Nephron (organoid): Measurements from ENCODE around the gene MCRIP1.

ENCODE experiments used
- H3K27ac Mint-ChIP-seq, 3 experiments: 2 replicates each; pipeline ENCODE4 v1.8.0; 2020; ENCODE audit warnings: mixed read lengths in 3 of 3, mild to moderate bottlenecking in 2 of 3, moderate library complexity in 1 of 3
- H3K27me3 Mint-ChIP-seq: 2 replicates; pipeline ENCODE4 v1.8.0; 2021; ENCODE audit warnings: low read depth, mild to moderate bottlenecking, moderate library complexity, mixed read lengths
- H3K36me3 Mint-ChIP-seq: 2 replicates; pipeline ENCODE4 v1.8.0; 2020; ENCODE audit warnings: low read depth, mixed read lengths
- H3K4me1 Mint-ChIP-seq: 2 replicates; pipeline ENCODE4 v1.8.0; 2020; ENCODE audit warnings: mixed read lengths
- H3K4me3 Mint-ChIP-seq, 3 experiments: 2 replicates each; pipeline ENCODE4 v1.8.0; 2020; ENCODE audit warnings: mild to moderate bottlenecking in 3 of 3, mixed read lengths in 3 of 3, moderate library complexity in 2 of 3
- H3K9me3 Mint-ChIP-seq: 2 replicates; pipeline ENCODE4 v1.8.0; 2020; ENCODE audit warnings: mixed read lengths
- CTCF ChIP-seq, 3 experiments: fragments of 200-600 bp; sonication (generic); IDR thresholded peaks; one replicate each; pipeline ENCODE4 v1.5.0; 2021; ENCODE audit warnings: antibody characterized with exemption in 3 of 3; ENCODE audit not compliant: unreplicated experiment in 3 of 3

MCRIP1 gene

GRCh38 chr17:81792675-81793615 is 40.1 kb downstream of the MCRIP1 start:
- no peak overlapping the region for H3K4me3 Mint-ChIP-seq
- no peaks in the 10 kb centered on the region for H3K4me1 Mint-ChIP-seq
- no peak overlapping the region for H3K27ac Mint-ChIP-seq
- H3K27me3 Mint-ChIP-seq: no peaks in the 10 kb centered on the region
- no peak for TF ChIP-seq CTCF (IDR thresholded peaks at IDR 0.05; ENCODE audit: unreplicated experiment in 3 of 3)
- H3K36me3 Mint-ChIP-seq: no peaks in the 10 kb centered on the region
- no peaks in the 10 kb centered on the region for H3K9me3 Mint-ChIP-seq
